ENCODE results near the gene BEAN1. TPM values are rescaled to one million over a fixed set of nuclear protein-coding genes. Genes with fewer than 3 reads are reported as not detected.

The BEAN1 gene
- total RNA-seq, 1 experiment from 2014 or later = 0.37 TPM

DNA sequence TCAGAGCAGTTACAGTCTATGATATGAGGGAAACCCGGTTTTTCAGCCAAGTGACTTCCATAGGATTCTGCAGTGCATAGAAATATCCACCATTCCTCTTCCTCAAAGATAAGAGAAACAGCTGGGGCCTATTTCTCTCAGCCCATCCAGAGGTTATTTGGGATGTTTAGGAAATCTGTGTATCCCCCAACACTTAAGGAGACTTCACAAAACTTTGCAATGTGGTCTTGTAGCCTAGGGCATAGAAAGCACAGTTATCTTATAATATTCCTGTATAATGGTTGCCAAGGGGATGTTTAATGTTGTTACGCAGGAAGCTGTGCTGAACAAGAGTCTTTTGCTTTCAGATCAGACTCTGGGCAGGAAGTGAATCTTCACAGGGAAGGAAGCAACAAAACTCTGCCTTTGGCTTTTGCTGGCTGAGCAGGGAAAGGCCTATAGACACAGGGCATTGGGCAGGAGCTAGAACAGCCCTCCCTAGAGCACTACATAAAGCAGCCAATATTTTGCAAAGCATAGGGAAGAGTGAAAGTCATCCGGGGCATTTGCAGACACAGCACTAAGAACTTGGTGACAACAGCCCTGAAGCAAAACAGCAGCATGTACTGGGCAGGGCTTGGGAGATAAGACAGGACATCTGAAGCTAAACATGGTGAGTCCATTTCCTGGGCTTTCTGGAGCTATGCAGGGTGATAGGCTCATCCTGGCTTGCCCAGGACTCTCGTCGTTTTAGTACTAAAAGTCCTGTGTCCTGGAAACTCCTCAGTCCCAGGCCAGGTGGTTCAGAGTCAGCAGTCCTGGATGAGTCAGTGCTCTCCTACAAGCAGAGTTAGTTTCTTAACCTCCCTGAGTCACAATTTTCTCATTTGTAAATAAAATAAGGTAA is 18.7 kb upstream of the BEAN1 start:
- Histone ChIP-seq H2AFZ (peak overlapping the region; percentile 63; the same call in 1 of the 2 replicates), H3K4me1 (replicated peaks; ENCODE audit: insufficient read depth) (peaks cover 36% of the 10 kb centered on the region), H3K79me2 (ENCODE audit: low read depth) (no peaks in the 10 kb centered on the region), H3K9me3 (ENCODE audit: insufficient read depth, low read depth) (peaks cover 9% of the 10 kb centered on the region; the same call in 1 of the 2 replicates), H3K27me3 (ENCODE audit: insufficient read depth, low read depth) (no peaks in the 10 kb centered on the region), H3K36me3 (ENCODE audit: low read depth) (peaks cover 5% of the 10 kb centered on the region), H3F3A (ENCODE audit: insufficient read depth, low read depth) (peaks cover 31% of the 10 kb centered on the region), H3K4me3 (peak overlapping the region; percentile 50), H4K20me1 (ENCODE audit: insufficient read depth) (no peaks in the 10 kb centered on the region), H3K4me2 (peak overlapping the region; percentile 87), H3K9me2 (ENCODE audit: insufficient read depth) (no peaks in the 10 kb centered on the region), H3K27ac (peak overlapping the region; percentile 98)
- ChIA-PET CTCF (interaction anchor here (0.6 to 1.1 kb wide), 3 partner anchors 78 to 465 kb away, joined by 3 to 5 read pairs (median 4); no protein-coding TSS in a partner anchor), POLR2A (ENCODE audit: unreplicated experiment) (interaction anchor here (0.6 to 0.7 kb wide), 3 partner anchors 100 to 173 kb away, joined by 3 to 4 read pairs (median 3); no protein-coding TSS in a partner anchor)
- intact Hi-C loops (cut with micrococcal nuclease; ENCODE audit: unreplicated experiment) = loop anchor here (2.0 to 10.0 kb wide), 5 partner anchors 26 to 539 kb away; partner anchors contain the start of gene CMTM3
- TSS peak; percentile 44 for BruUV-seq (replicated peaks)
- peak; percentile 42 to 87 for DNase-seq
- TF ChIP-seq EZH2 (IDR thresholded peaks at IDR 0.05; ENCODE audit: low read depth) = no peak
- TF ChIP-seq, protein P1, sequence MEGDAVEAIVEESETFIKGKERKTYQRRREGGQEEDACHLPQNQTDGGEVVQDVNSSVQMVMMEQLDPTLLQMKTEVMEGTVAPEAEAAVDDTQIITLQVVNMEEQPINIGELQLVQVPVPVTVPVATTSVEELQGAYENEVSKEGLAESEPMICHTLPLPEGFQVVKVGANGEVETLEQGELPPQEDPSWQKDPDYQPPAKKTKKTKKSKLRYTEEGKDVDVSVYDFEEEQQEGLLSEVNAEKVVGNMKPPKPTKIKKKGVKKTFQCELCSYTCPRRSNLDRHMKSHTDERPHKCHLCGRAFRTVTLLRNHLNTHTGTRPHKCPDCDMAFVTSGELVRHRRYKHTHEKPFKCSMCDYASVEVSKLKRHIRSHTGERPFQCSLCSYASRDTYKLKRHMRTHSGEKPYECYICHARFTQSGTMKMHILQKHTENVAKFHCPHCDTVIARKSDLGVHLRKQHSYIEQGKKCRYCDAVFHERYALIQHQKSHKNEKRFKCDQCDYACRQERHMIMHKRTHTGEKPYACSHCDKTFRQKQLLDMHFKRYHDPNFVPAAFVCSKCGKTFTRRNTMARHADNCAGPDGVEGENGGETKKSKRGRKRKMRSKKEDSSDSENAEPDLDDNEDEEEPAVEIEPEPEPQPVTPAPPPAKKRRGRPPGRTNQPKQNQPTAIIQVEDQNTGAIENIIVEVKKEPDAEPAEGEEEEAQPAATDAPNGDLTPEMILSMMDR (conservative IDR thresholded peaks at IDR 0.05) = no peak

DNA sequence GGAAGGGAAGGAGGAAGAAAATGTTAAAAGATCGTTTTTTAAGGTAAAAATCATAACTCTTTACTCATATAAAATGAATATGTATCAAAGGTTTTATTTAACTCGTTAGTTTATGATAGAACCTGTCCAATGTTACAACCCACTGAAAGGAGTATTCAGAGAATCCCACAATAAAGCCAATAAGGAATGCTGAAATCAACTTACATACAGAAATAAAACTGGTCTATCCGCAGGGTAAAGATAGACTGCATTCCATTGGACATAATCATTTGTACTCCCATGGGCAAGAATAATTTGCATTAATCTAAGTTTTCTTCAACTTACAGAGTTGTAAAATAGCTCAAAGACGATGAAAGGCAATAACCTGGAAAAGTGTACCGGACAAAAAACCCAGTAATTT is 17.9 kb upstream of the BEAN1 start:
- Histone ChIP-seq H3F3A (ENCODE audit: insufficient read depth, low read depth) (peaks cover 31% of the 10 kb centered on the region), H3K9me2 (ENCODE audit: insufficient read depth) (no peaks in the 10 kb centered on the region), H3K27ac (peak overlapping the region; percentile 98), H3K4me3 (peak overlapping the region; percentile 50), H3K9me3 (ENCODE audit: insufficient read depth, low read depth) (peaks cover 9% of the 10 kb centered on the region; the same call in 1 of the 2 replicates), H3K27me3 (ENCODE audit: insufficient read depth, low read depth) (no peaks in the 10 kb centered on the region), H2AFZ (no peak overlapping the region), H3K36me3 (ENCODE audit: low read depth) (peaks cover 5% of the 10 kb centered on the region), H3K79me2 (ENCODE audit: low read depth) (no peaks in the 10 kb centered on the region), H3K4me2 (peak overlapping the region; percentile 87), H4K20me1 (ENCODE audit: insufficient read depth) (no peaks in the 10 kb centered on the region), H3K4me1 (replicated peaks; ENCODE audit: insufficient read depth) (peaks cover 36% of the 10 kb centered on the region)
- intact Hi-C loops (cut with micrococcal nuclease; ENCODE audit: unreplicated experiment) = loop anchor here (2.0 to 10.0 kb wide), 5 partner anchors 26 to 538 kb away; partner anchors contain the start of gene CMTM3
- peak in 1 of 2 experiments; percentile 90 for DNase-seq
- TF ChIP-seq, protein P1 (conservative IDR thresholded peaks at IDR 0.05) = no peak
- TF ChIP-seq EZH2 (IDR thresholded peaks at IDR 0.05; ENCODE audit: low read depth) = no peak
- ChIA-PET CTCF (interaction anchor here (0.7 kb wide), 1 partner anchor 36 kb away, joined by 5 read pairs; no protein-coding TSS in a partner anchor), POLR2A (ENCODE audit: unreplicated experiment) (interaction anchor here (0.7 kb wide), 1 partner anchor 173 kb away, joined by 3 read pairs; no protein-coding TSS in a partner anchor)
- BruUV-seq (replicated peaks) = no TSS peak

DNA sequence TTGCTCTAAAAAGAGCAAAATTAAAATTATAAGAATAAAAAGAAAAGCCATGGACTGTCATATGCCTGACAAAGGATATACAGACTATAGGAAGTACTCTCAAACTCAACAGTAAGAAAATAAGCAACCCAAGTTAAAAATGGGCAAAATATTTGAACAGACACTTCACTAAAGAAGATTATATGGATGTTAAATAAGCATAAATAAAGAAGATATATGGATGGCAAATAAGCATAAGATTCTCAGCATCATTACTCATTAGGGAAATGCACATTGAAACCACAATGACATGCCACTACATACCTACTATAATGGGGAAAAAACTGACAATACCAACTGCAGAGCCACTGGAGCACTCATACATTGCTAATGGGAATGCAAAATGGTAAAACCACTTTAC is 14.9 kb upstream of the BEAN1 start:
- Histone ChIP-seq H3F3A (ENCODE audit: insufficient read depth, low read depth) (peaks cover 38% of the 10 kb centered on the region), H3K9me3 (ENCODE audit: insufficient read depth, low read depth) (peaks cover 9% of the 10 kb centered on the region; the same call in 1 of the 2 replicates), H3K4me1 (replicated peaks; ENCODE audit: insufficient read depth) (peaks cover 50% of the 10 kb centered on the region), H3K27ac (no peak overlapping the region), H2AFZ (no peak overlapping the region), H3K36me3 (ENCODE audit: low read depth) (peaks cover 5% of the 10 kb centered on the region), H3K4me3 (no peak overlapping the region), H3K4me2 (no peak overlapping the region), H3K27me3 (ENCODE audit: insufficient read depth, low read depth) (no peaks in the 10 kb centered on the region), H4K20me1 (ENCODE audit: insufficient read depth) (no peaks in the 10 kb centered on the region), H3K9me2 (ENCODE audit: insufficient read depth) (no peaks in the 10 kb centered on the region), H3K79me2 (ENCODE audit: low read depth) (no peaks in the 10 kb centered on the region)
- BruUV-seq (replicated peaks) = no TSS peak
- TF ChIP-seq, protein P1 (conservative IDR thresholded peaks at IDR 0.05) = no peak
- TF ChIP-seq EZH2 (IDR thresholded peaks at IDR 0.05; ENCODE audit: low read depth) = no peak
- CTCF ChIA-PET = no interaction called here
- POLR2A ChIA-PET (ENCODE audit: unreplicated experiment) = no interaction called here
- DNase-seq = no peak
- intact Hi-C loops (cut with micrococcal nuclease; ENCODE audit: unreplicated experiment) = no loop called here

All from PC-9 (cell line).